MM.1S (cell line): ENCODE data around the gene ARMC8.

Source experiments
- DNase-seq: peaks from one replicate; pipeline ENCODE4 v3.0.0-alpha.2; 2015
- H2AFZ ChIP-seq: fragments of 300-600 bp; sonication (generic); 2 replicates; pipeline ENCODE4 v1.6.0; 2016; ENCODE audit warnings: antibody characterized with exemption, low read length
- H3F3A ChIP-seq: fragments of 300-600 bp; sonication (generic); 2 replicates; pipeline ENCODE4 v1.6.1; 2016; ENCODE audit warnings: mild to moderate bottlenecking, antibody characterized with exemption, low read length, moderate library complexity, mixed read lengths; ENCODE audit not compliant: insufficient read depth
- H3K27ac ChIP-seq: fragments of 300-600 bp; sonication (generic); 2 replicates; pipeline ENCODE4 v1.5.1; 2016; ENCODE audit warnings: mild to moderate bottlenecking, low read length
- H3K27me3 ChIP-seq: fragments of 300-600 bp; sonication (generic); replicated peaks from 2 replicates; pipeline ENCODE4 v1.6.0; 2016; ENCODE audit warnings: low read length; ENCODE audit not compliant: insufficient read depth
- H3K36me3 ChIP-seq: fragments of 300-600 bp; sonication (generic); replicated peaks from 2 replicates; pipeline ENCODE4 v1.6.1; 2016; ENCODE audit warnings: mild to moderate bottlenecking, low read length, mixed read lengths; ENCODE audit not compliant: insufficient read depth
- H3K4me1 ChIP-seq: fragments of 300-600 bp; sonication (generic); 2 replicates; pipeline ENCODE4 v1.6.1; 2016; ENCODE audit warnings: low read length, mixed read lengths
- H3K4me2 ChIP-seq: fragments of 300-600 bp; sonication (generic); 2 replicates; pipeline ENCODE4 v1.6.0; 2016; ENCODE audit warnings: low read depth, low read length
- H3K4me3 ChIP-seq: fragments of 300-600 bp; sonication (generic); 2 replicates; pipeline ENCODE4 v1.5.1; 2016; ENCODE audit warnings: low read length, mixed read lengths
- H3K79me2 ChIP-seq: fragments of 300-600 bp; sonication (generic); 2 replicates; pipeline ENCODE4 v1.6.1; 2016; ENCODE audit warnings: mixed run types, low read length, mixed read lengths
- H3K9ac ChIP-seq: fragments of 300-600 bp; sonication (generic); 2 replicates; pipeline ENCODE4 v1.6.1; 2016; ENCODE audit warnings: low read length, mixed read lengths
- H3K9me2 ChIP-seq: fragments of 300-600 bp; sonication (generic); replicated peaks from 2 replicates; pipeline ENCODE4 v1.6.1; 2016; ENCODE audit warnings: mild to moderate bottlenecking, low read length, mixed read lengths; ENCODE audit not compliant: insufficient read depth
- H3K9me3 ChIP-seq: fragments of 300-600 bp; sonication (generic); replicated peaks from 2 replicates; pipeline ENCODE4 v1.6.1; 2016; ENCODE audit warnings: mild to moderate bottlenecking, low read length, mixed read lengths; ENCODE audit not compliant: insufficient read depth
- H4K20me1 ChIP-seq: fragments of 300-600 bp; sonication (generic); 2 replicates; pipeline ENCODE4 v1.6.1; 2016; ENCODE audit warnings: mild to moderate bottlenecking, low read length, moderate library complexity, mixed read lengths; ENCODE audit not compliant: insufficient read depth
- EZH2 ChIP-seq: fragments of 300-600 bp; sonication (generic); optimal IDR thresholded peaks from 2 replicates; pipeline ENCODE3; 2017; ENCODE audit warnings: low read depth, mild to moderate bottlenecking, antibody characterized with exemption, low read length, mixed read lengths
- EZH2phosphoT487 ChIP-seq: fragments of 300-600 bp; sonication (generic); IDR thresholded peaks from 2 replicates; pipeline ENCODE4 v1.6.1; 2018; ENCODE audit warnings: antibody characterized with exemption, low read length
- TF ChIP-seq, protein P1 (sequence below): fragments of 300-600 bp; sonication (generic); IDR thresholded peaks from 2 replicates; pipeline ENCODE4 v1.5.1; 2016; ENCODE audit warnings: antibody characterized with exemption, low read length, mixed read lengths

The ARMC8 gene

DNA sequence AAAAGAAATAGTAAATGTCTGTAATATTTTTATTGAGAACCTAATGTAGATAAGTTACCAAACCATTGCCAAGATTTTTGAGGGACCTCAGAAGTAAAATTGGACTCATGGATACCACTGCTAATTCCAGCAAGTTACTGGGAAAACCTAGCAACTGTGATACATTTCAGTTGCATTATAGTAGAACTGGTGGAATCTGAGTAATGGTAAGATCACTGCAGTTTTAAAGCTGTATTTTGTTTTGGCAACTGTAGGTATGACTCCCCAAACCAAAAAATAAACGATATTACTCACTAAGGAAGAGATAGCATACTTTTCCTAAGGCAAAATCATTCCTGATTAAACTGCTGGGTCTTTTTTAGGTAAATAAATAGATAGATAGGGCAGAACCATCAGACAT, 54.0 kb downstream of the ARMC8 start:
- Histone ChIP-seq H3K27ac (no peak overlapping the region), H3K4me2 (no peak overlapping the region)

DNA sequence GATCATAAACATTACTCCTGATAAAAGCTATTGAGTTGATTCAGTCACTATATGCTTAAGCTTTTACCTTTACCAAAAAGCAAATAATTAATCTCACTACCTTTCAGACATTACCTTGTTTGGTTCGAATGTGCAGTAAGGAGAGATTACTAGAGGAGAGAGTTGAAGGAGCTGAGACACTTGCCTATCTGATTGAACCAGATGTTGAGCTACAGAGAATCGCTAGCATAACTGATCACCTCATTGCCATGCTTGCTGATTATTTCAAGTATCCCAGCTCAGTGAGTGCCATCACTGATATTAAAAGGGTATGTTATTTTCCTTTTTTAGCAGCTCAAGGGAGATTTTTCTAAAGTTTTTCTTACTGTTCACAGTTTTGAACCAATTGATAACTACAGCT, 54.6 kb downstream of the ARMC8 start:
- TF ChIP-seq, protein P1, sequence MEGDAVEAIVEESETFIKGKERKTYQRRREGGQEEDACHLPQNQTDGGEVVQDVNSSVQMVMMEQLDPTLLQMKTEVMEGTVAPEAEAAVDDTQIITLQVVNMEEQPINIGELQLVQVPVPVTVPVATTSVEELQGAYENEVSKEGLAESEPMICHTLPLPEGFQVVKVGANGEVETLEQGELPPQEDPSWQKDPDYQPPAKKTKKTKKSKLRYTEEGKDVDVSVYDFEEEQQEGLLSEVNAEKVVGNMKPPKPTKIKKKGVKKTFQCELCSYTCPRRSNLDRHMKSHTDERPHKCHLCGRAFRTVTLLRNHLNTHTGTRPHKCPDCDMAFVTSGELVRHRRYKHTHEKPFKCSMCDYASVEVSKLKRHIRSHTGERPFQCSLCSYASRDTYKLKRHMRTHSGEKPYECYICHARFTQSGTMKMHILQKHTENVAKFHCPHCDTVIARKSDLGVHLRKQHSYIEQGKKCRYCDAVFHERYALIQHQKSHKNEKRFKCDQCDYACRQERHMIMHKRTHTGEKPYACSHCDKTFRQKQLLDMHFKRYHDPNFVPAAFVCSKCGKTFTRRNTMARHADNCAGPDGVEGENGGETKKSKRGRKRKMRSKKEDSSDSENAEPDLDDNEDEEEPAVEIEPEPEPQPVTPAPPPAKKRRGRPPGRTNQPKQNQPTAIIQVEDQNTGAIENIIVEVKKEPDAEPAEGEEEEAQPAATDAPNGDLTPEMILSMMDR = no peak
- TF ChIP-seq EZH2phosphoT487 (no peak), EZH2 (no peak)
- Histone ChIP-seq H3K27me3 (no peaks in the 10 kb centered on the region), H3F3A (no peaks in the 10 kb centered on the region), H3K27ac (no peak overlapping the region), H4K20me1 (no peaks in the 10 kb centered on the region), H3K9me3 (no peaks in the 10 kb centered on the region), H3K9ac (no peak overlapping the region), H3K79me2 (no peaks in the 10 kb centered on the region), H3K36me3 (no peaks in the 10 kb centered on the region; the same call in 1 of the 2 replicates), H3K4me1 (no peaks in the 10 kb centered on the region), H2AFZ (no peak overlapping the region), H3K9me2 (no peaks in the 10 kb centered on the region), H3K4me2 (no peak overlapping the region), H3K4me3 (no peak overlapping the region)
- DNase-seq = no peak

More for the DNA sequence above, 54.0 kb downstream of the ARMC8 start:
- Histone ChIP-seq H3K9me2 (no peaks in the 10 kb centered on the region), H3K4me1 (no peaks in the 10 kb centered on the region), H2AFZ (no peak overlapping the region), H3F3A (no peaks in the 10 kb centered on the region), H3K36me3 (peaks cover 3% of the 10 kb centered on the region; the same call in 1 of the 2 replicates), H3K79me2 (no peaks in the 10 kb centered on the region), H3K27me3 (no peaks in the 10 kb centered on the region), H3K4me3 (no peak overlapping the region), H3K9me3 (no peaks in the 10 kb centered on the region), H3K9ac (no peak overlapping the region), H4K20me1 (no peaks in the 10 kb centered on the region)
- no peak for DNase-seq
- TF ChIP-seq, protein P1 = no peak
- TF ChIP-seq EZH2 (no peak), EZH2phosphoT487 (no peak)

DNA sequence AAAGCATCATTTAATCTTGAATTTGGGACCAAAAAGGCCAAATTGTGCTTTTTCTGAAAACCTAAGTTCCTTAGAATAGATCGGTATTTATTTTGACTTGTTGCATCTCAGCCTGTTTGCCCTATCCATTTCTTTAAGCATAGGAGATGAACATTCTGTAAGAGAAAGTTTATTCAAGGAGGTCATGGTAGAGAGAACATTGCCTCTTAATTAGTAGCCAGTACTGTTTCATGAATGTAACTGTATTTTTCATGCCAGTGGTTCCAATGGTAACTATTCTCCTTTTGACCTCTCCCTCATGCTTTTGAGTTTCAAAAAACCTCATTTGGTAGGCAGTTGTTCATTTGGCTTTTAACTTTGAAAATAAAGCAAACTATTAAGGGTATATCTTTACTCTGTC, 55.4 kb downstream of the ARMC8 start:
- no peaks in the 10 kb centered on the region; the same call in 1 of the 2 replicates for H3K36me3 ChIP-seq
- no peak for DNase-seq
- H3K9me2 ChIP-seq = no peaks in the 10 kb centered on the region
- no peak overlapping the region for H3K4me2 ChIP-seq
- no peaks in the 10 kb centered on the region for H3F3A ChIP-seq
- no peaks in the 10 kb centered on the region for H4K20me1 ChIP-seq
- H3K4me3 ChIP-seq = no peak overlapping the region
- TF ChIP-seq, protein P1 = no peak
- TF ChIP-seq EZH2phosphoT487 = no peak
- no peak for TF ChIP-seq EZH2
- H2AFZ ChIP-seq = no peak overlapping the region
- H3K9ac ChIP-seq = no peak overlapping the region
- no peaks in the 10 kb centered on the region for H3K4me1 ChIP-seq
- no peak overlapping the region for H3K27ac ChIP-seq
- H3K79me2 ChIP-seq = no peaks in the 10 kb centered on the region
- H3K27me3 ChIP-seq = no peaks in the 10 kb centered on the region
- no peaks in the 10 kb centered on the region for H3K9me3 ChIP-seq
